GM21381 (cell line): Measurements from ENCODE around the gene RBM23.
"Not testable (repeated sequence)": the region's sequence is repeated elsewhere in the genome, so short reads cannot be mapped to it uniquely, and the experiment has no call there.

Source experiments
- ATAC-seq: cut with Tn5 transposase; IDR thresholded peaks from one replicate; pipeline ENCODE4 v1.9.1; 2021; ENCODE audit warnings: mild to moderate bottlenecking, moderate library complexity; ENCODE audit not compliant: unreplicated experiment

RBM23 gene

GRCh38 chr14:22865424-22866405 lies 53.2 kb downstream of the RBM23 start:
- no peak for ATAC-seq

DNA sequence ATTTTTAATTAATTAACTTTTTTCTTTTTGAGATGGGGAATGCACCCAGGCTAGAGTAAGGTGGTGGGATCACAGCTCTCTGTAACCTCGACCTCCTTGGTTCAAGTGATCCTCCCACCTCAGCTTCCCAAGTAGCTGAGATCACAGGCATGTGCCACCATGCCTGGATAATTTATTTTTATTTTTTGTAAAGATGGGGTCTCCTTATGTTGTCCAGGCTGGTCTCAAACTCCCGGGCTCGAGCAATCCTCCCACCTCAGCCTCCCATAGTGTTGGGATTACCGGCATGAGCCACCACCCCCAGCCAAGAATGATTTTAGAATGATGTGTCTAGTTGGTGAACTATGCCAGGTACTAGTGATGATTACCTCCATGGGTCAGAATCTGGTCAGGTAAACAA lies 54.0 kb downstream of the RBM23 start:
- no peak for ATAC-seq

DNA sequence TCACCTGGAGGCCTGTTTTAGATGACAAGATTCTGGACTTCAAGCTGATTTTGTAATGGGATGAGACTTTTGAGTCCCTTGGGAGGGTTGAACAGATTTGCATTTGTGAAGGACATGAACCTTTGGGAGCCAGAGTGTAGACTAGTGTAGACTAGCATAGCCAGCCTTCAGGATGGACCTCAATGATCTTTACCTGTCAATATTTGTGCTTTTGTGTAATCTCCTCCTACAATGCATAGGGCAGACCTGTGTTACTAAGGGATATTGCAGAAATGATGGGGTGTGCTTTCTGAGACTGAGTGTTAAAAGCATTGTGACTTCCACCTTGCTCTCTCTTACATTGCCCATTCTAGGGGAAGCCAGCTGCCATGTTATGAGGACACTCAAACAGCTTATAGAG lies 57.3 kb downstream of the RBM23 start:
- ATAC-seq: no peak

DNA sequence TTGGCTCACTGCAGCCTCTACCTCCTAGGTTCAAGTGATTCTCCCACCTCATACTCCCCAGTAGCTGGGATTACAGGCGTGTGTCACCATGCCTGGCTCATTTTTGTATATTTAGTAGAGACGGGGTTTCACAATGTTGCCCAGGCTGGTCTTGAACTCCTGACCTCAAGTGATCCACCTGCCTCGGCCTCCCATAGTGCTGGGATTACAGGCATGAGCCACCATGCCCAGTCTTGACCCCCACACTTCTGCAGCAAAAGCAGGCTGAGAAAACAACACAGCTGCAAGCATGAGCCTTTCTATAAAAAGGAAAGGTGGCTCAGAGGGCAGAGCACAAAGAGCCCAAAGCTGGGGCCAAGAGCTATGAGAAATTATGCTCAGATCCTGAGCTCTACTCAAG lies 58.6 kb downstream of the RBM23 start:
- not testable (repeated sequence) for ATAC-seq

DNA sequence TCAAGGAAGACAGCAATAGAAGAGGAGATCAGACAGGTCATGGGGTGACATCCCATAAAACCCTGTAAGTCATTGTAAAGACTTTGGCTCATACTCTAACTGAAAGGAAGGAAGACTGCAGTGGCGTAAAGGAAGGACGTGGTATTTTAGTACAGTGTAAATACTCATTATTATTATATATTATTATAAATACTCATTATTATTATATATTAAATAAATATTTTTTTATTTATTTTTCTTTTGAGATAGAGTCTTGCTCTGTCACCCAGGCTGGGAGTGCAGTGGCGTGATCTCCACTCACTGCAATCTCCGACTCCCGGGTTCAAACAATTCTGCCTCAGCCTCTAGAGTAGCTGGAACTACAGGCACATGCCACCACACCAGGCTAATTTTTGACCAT lies 62.5 kb downstream of the RBM23 start:
- no peak for ATAC-seq

DNA sequence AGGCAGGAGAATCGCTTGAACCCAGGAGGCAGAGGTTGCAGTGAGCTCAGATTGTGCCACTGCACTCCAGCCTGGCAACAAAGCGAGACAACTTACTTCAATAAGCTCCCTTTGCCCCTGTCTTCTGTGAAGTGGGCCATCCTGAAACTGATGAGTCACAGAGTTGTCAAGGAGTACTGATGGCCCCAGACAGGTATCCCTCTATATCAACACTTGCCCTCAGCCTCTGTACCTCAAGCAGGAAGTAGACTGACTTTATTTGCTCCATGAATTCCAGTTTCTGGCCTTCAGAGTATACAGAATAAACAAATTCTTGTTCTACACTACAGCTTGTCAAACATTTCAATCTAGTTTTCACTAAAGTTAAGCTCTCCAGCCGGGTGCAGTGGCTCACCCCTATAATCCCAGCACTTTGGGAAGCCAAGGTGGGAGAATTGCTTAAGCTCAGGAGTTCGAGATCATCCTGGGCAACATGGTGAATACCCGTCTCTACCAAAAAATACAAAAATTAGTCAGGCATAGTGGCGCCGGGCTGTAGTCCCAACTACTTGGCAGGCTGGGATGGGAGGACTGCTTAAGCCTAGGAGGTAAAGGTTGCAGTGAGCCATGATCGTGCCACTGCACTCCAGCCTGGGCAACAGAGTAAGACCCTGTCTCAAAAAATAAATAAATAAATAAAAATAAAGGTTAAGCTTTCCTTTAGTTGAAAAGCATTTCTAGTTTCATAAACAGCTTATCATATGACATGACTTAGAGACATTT lies 63.8 kb downstream of the RBM23 start:
- ATAC-seq: no peak

- not testable (repeated sequence) for ATAC-seq
Measured at GRCh38 chr14:22854296-22854695, 64.7 kb downstream of the RBM23 start.

GRCh38 chr14:22852940-22853767 lies 65.8 kb downstream of the RBM23 start:
- peak; percentile 72 for ATAC-seq

- ATAC-seq: no peak
Measured at GRCh38 chr14:22852599-22852939, 66.4 kb downstream of the RBM23 start.

DNA sequence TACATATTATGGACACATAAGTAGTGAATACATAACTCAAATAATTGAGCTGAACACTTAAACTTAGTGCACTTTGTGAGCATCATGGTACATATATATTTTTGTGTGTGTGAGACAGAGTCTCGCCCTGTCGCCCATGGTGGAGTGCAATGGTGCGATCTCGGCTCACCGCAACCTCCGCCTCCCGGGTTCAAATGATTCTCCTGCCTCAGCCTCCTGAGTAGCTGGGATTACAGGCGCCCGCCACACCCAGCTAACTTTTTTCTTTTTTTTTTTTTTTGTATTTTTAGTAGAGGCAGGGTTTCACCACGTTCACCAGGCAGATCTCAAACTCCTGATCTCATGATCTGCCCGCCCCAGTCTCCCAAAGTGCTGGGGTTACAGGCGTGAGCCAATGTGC lies 66.8 kb downstream of the RBM23 start:
- not testable (repeated sequence) for ATAC-seq

DNA sequence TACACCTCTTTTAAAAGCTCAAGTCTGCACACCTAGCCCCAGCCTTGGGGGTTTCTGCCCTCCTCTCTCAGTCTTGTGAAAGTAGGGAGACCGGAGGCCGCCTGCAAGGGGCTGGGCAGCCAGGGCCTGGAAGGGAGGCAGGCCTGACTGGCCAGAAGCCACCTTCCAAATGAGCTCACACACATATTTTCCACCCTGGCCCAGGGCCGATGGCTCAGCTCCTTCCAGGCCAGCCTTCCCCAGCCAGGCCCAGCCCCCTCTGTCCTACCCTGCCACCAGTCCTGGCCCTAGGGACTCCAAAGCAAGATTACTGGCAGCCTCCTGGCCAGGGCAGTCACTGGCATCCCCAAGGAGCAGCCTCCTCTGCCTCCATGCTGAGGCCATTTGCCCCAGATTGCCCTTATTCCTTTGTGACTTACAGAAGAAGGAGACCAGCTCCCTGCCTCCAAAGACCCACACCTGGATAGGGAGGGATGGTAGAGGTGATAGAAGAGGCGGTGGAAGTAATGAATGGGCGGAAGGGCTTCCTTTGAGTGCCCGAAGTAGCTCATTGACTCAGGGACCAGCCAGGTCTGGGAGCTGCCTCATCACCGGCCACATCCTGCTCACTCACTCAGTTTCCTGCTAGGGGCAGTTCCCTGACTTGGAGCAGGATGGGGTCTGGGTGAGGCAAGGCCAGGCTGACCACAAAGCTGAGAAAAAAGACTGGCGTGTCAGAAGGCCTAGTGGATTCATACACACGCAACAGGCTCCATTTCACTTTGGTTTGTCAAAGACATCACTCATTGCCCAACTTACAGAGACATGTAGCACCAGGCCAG lies 67.8 kb downstream of the RBM23 start:
- no peak for ATAC-seq

DNA sequence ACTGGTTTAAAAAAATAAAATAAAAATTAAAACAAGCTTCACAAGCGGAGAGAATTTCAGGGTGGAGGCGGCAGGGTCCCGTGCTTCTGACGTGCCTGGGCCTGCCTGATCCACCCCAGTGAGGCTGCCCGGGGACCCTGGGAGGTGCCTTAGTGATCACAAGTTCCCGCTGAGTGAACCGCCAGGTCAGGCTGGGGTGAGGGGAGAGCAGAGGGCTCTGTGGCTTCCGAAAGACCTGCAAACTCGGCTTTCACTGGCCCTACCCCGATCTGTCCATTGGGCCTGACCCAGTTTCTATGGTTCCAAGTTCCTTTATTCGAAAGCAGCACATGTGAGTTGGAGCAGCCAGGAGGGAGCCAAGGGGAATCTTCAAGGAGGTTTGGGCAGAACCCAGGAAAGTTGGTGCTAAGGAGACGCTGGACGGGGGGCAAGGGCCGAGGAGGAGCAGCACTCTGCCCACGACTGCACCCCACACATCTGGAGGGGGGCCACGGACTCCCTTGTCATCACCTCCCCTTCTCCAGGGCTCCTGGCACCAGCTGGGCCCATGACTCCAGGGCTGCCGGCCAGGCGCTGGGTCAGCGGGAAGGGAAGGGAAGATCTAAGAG lies 69.6 kb downstream of the RBM23 start:
- ATAC-seq: no peak

GRCh38 chr14:22848351-22849164 lies 70.4 kb downstream of the RBM23 start:
- ATAC-seq: no peak

- no peak for ATAC-seq
Measured at GRCh38 chr14:22847661-22848341, 71.1 kb downstream of the RBM23 start.

DNA sequence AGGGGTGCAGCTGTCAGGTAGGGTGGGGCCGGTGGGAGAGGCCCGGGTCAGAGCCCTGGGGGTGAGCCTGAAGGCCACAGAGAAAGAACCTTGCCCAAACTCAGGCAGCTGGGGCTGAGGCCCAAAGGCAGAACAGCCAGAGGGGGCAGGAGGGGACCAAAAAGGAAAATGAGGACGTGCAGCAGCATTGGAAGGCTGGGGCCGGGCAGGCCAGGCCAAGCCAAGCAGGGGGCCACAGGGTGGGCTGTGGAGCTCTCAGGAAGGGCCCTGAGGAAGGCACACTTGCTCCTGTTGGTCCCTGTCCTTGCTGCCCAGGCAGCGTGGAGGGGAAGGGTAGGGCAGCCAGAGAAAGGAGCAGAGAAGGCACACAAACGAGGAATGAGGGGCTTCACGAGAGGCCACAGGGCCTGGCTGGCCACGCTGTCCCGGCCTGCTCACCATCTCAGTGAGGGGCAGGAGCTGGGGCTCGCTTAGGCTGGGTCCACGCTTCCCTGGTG lies 72.1 kb downstream of the RBM23 start:
- ATAC-seq: no peak

DNA sequence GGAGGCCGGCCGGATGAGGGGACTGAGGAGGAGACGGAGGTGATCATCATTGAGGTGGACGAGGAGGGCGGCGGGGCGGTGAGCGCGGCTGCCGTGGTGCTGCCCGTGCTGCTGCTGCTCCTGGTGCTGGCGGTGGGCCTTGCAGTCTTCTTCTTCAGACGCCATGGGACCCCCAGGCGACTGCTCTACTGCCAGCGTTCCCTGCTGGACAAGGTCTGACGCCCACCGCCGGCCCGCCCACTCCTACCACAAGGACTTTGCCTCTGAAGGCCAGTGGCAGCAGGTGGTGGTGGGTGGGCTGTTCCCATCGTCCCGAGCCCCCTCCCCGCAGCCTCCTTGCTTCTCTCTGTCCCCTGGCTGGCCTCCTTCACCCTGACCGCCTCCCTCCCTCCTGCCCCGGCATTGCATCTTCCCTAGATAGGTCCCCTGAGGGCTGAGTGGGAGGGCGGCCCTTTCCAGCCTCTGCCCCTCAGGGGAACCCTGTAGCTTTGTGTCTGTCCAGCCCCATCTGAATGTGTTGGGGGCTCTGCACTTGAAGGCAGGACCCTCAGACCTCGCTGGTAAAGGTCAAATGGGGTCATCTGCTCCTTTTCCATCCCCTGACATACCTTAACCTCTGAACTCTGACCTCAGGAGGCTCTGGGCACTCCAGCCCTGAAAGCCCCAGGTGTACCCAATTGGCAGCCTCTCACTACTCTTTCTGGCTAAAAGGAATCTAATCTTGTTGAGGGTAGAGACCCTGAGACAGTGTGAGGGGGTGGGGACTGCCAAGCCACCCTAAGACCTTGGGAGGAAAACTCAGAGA lies 72.9 kb downstream of the RBM23 start:
- ATAC-seq: no peak

DNA sequence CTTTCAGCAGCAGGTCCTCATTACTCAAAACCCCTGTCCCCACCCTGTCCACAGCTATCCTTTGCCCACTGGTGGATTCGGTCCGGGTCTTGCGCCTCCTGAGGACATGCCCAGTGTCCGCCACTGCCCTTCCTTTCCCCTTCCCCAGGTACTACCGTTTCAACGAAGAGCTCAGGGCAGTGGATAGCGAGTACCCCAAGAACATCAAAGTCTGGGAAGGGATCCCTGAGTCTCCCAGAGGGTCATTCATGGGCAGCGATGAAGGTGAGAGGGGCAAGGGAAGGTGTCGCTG lies 73.9 kb downstream of the RBM23 start:
- no peak for ATAC-seq
